SH-SY5Y (cell line): ENCODE results near the gene TRIOBP.

Experiments
- GATA2 ChIP-seq: IDR thresholded peaks from 2 replicates; pipeline ENCODE4 v1.6.1; 2011; ENCODE audit warnings: mild to moderate bottlenecking, low read depth, low read length
- GATA3 ChIP-seq: IDR thresholded peaks from 2 replicates; pipeline ENCODE4 v1.6.1; 2011; ENCODE audit warnings: low read depth, mild to moderate bottlenecking, low read length, moderate library complexity

The TRIOBP gene

DNA sequence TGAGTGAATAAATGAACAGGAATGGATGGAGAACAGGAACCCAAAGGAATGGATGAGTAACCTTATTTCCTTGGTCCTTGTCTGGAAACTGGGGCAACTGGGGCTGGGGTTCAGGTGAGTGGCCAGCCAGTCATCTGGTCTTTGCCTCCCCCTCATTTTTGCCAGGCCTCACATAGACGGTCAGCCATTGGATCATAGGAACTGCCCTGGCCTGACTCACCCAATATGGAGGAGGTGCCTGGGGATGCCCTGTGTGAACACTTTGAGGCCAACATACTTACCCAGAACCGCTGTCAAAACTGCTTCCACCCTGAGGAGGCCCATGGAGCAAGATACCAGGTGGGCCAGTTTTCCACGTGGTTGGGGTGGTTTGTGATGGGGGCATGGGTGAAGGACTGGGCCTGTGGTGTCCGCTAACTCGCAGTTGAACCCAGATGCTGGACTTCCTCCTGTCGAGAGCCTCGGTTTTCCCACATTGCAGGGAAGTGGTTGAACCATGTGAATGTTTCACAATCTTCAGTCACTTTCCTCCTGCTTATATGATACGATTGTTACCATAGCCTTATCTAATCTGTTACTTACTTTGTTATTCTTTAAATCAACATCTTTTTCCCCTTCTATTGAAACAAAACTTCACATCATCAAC lies 4.4 kb downstream of the TRIOBP start:
- TF ChIP-seq GATA2 (no peak), GATA3 (no peak)

DNA sequence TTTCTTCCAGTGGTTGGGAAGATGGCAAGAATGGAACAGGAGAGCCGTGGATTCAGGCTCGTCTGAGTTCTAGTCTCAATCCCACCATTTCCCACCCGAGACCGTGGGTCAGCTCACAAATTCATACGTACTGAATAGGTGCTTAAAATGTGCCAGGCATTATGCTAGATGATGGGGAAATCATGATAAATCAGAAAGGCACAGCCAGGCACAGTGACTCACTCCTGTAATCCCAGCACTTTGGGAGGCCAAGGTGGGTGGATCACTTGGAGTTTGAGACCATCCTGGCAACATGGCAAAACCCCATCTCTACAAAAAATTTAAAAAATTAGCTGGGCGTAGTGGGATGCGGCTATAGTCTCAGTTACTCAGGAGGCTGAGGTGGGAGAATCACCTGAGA lies 7.1 kb downstream of the TRIOBP start:
- TF ChIP-seq GATA2, result no peak
- TF ChIP-seq GATA3, result no peak

DNA sequence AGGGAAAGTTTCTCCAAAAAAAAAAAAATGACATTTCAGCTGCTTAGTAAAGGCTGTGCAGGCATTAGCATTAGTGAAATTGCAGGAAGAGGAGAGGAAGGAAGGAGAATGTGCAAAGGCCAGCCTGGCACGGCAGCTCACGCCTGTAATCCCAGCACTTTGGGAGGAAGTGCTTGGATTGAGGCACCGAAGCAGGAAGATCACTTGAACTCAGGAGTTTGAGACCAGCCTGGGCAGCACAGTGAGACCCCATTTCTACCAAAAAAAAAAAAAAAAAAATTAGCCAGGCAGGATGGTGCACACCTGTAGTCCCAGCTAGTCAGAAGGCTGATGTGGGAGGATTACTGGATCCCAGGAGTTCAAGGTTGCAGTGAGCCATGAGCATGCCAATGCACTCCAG lies 7.8 kb downstream of the TRIOBP start:
- TF ChIP-seq GATA3 (no peak), GATA2 (no peak)

DNA sequence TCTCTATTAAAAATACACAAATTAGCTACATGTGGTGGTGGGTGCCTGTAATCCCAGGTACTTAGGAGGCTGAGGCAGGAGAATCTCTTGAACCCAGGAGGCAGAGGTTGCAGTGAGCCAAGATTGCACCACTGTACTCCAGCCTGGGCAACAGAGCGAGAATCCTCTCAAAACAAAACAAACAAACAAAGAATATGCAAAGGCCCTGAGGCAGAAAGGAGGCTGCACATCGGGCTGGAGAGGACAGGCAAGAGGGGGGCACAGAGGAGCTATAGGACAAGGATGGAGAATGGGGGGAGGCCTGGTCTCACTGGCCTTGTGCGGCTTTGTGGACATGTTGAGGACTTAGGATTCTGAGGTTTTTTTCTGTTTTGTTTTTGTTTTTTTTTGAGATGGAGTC lies 8.4 kb downstream of the TRIOBP start:
- TF ChIP-seq GATA3 (no peak), GATA2 (no peak)

DNA sequence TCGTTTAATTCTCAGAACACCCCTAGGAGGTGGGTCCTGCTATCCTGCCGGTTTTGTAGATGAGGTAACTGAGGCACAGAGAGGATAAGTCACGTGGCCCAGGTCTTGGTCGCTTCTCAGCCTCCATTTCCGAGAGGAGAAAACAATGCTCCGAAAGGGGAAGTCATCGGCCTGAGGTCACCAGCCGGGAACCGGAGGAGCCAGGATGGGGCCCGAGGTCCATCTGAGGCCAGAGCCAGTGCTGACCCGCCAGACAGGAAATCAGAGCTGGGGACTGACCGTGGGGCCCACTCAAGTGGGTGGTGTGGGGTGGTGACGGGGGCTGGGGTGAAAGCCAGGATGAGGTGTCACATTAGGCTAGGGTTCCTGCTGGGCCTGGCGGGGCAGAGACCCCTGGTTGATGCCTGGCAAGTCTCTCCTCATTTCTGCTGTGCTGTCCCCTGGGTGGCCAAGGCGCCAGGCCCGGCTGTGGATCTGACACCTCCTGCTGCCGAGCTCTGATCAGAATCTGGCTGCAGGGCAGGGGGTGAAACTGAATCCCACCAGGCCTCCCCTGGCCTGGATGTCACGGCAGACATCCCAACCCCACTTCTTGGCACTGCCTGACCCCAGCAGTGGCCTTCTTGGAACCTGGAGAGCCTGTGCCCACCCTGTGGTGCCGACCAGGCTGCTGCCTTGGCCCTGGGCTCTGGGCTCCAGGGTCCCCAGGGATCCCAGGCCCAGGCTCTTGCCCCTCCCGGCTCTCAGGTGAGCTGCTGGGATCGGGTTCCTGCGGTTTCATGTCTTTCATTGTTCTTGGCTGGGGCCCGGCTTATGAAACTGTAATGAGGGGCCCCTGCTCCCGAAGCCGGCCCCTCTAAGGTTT lies 12.0 kb downstream of the TRIOBP start:
- no peak for TF ChIP-seq GATA2
- no peak for TF ChIP-seq GATA3

DNA sequence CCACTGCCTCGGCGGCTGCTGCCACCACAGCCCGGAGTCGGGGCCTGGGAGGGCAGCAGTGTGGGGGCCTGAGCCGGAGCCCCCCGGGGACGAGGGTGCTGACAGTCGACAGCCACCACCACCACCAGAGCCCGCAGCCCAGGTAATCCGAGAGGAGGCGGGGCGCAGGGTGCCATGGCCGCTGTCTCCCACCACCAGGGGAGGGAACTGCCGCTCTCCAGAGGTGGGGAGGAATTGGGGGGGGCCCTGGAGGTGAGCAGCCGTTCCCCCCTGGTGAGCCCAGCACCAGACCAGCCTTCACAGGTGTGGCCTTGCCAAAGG lies 12.6 kb downstream of the TRIOBP start:
- TF ChIP-seq GATA3 (no peak), GATA2 (no peak)

DNA sequence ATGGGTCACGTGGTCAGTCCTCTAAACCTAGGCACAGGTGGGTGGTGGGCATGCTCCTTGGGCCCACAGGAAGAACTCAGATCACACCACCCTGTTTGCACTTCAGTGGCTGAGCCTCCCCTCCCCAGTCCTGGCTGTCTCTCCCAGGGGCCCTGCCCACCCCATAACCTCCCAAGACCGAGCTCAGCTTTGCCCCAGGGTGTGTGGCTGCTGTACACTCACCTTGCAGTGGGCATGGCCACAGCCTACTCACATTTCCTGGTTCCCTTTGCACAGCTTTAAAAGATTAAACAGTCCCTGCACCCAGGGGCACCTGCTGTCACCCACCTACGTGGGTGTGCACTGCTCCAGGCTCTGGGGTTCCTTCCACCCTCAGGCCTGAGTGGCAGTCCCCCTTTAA lies 13.8 kb downstream of the TRIOBP start:
- TF ChIP-seq GATA3, result no peak
- TF ChIP-seq GATA2, result no peak

DNA sequence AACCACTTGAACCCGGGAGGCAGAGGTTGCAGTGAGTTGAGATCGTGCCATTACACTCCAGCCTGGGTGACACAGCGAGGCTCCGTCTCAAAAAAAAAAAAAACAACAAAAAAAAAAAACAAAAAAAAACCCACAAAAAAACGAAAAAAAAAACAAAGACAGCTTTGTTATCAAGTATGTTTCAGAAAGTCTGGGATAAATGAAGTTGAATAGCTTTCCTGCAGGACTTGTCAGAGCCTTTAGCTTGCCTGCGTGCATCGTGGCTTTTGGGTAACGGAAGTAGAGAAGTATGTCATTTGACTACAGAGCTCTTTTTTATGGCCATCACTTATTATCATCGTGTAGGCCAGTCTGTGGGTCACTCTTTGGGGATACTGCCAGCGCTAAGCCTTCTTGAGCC lies 14.6 kb downstream of the TRIOBP start:
- TF ChIP-seq GATA2 (no peak), GATA3 (no peak)

DNA sequence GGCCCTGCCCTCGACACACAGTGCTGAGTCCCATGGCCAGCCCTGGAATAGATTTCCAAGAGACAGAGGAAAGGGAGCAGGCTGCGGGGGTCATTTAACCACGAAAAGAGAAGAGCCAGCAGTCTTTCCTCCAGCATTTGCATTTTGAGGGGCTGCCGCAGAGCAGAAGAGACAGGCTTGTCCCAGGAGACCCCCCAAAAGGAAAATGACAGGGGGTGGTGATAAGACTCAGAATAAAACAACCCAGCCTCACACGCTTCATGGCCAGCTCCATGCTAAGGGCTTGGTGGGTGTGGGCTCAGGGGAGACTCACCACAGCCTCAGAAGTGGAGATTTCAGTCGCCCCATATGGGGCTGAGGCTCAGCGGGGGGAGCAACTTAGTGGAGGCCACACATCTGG lies 16.9 kb downstream of the TRIOBP start:
- no peak for TF ChIP-seq GATA3
- no peak for TF ChIP-seq GATA2

DNA sequence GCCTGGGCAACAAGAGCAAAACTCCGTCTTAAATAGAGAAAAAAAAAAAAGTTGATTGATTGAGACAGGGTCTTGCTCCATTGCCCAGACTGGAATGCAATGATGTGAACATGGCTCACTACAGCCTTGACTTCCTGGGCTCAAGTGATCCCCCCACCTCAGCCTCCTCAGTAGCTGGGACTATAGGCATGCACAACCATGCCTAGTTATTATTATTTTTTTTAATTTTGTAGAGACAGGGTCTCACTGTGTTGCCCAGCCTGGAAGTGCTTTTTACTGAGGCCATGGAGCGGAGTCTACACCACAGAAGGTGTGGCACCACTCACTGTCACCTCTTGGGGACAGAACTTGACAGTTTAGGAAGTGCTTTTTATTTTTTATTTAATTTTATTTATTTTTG lies 17.8 kb downstream of the TRIOBP start:
- TF ChIP-seq GATA2 (no peak), GATA3 (no peak)

DNA sequence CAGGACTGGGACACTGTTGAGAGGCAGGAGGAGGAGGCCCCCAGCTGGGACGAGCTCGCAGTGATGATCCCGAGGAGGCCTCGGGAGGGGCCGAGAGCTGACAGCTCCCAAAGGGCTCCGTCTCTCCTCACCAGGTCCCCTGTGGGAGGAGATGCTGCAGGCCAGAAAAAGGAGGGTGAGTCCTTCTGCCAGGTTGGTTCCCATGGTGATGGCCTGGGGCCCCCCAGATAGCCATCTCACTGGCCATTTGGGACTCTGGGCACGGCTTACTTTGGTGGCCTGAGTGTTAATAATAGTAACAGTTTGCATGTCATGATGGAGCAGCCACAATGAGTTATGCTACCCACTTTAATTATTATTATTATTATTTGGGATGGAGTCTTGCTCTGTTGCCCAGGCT lies 18.9 kb downstream of the TRIOBP start:
- TF ChIP-seq GATA3, result no peak
- peak; percentile 57; the same call in 1 of the 2 replicates for TF ChIP-seq GATA2

DNA sequence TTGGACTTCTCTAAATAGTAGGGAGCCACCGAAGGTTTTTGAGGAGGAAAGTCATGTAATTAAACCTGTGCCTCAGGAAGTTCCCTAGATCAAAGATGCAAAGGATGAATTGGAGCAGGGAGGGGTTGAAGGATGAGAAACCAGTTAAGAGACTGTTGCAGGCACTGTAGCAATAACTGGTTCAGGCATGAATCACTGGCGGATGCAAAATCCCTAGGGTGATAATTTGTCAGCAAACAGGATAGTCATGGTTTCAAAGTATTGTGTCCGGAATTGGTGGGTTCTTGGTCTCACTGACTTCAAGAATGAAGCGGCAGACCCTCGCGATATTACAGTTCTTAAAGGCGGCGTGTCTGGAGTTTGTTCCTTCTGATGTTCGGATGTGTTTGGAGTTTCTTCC lies 19.9 kb downstream of the TRIOBP start:
- no peak for TF ChIP-seq GATA3
- no peak for TF ChIP-seq GATA2

DNA sequence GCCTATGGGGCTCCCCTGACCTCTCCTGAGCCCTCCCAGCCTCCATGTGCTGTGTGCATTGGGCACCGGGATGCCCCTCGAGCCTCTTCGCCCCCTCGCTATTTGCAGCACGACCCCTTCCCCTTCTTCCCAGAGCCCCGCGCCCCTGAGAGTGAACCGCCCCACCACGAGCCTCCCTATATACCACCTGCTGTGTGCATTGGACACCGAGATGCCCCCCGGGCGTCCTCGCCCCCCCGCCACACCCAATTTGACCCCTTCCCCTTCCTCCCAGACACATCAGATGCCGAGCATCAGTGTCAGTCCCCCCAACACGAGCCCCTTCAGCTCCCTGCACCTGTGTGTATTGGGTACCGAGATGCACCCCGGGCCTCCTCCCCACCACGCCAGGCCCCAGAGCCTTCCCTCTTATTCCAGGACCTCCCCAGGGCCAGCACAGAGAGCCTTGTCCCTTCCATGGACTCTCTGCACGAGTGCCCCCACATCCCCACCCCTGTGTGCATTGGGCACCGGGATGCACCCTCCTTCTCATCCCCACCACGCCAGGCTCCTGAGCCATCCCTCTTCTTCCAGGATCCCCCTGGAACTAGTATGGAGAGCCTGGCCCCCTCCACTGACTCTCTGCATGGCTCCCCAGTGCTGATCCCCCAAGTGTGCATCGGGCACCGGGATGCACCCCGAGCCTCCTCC lies 28.8 kb downstream of the TRIOBP start:
- TF ChIP-seq GATA3 (no peak), GATA2 (no peak)

DNA sequence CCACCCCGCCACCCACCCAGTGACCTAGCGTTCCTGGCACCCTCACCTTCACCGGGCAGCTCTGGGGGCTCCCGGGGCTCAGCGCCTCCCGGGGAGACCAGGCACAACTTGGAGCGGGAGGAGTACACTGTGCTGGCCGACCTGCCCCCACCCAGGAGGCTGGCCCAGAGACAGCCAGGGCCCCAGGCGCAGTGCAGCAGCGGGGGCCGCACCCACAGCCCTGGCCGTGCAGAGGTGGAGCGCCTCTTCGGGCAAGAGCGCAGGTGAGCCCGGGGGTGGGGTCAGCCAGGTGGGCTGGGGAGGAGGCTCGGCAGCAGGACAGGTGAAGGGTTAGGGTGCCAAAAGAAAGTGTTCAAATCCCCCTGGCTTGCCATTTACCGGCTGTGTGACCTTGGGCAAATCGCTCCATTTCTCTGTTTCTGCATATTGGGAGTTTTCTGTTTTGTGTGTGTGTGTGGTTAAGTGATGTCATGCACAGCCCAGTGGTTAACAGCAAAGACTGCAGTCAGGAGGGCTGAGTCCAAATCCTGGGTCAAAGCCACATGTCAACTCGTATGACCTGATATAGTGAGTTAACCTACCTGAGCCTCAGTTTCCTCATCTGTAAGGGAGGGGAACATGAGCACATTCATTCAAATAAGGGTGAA lies 29.5 kb downstream of the TRIOBP start:
- TF ChIP-seq GATA2, result no peak
- TF ChIP-seq GATA3, result no peak

DNA sequence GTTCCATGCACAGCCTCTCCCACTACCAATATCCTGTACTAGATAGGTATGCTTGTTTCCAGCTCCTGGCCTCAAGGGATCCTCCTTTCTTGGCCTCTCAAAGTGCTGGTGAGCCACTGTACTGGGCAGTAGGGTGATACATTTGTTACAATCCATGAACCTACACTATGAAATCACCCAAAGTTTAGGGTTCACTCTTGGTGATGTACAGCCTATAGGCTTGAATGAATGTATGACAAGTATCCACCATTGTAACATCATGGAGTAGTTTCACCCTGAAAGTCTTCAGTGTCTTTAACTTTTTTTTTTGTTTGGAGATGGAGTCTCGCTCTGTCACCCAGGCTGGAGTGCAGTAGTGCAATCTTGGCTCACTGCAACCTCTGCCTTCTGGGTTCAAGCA lies 31.8 kb downstream of the TRIOBP start:
- TF ChIP-seq GATA3 (no peak), GATA2 (no peak)

DNA sequence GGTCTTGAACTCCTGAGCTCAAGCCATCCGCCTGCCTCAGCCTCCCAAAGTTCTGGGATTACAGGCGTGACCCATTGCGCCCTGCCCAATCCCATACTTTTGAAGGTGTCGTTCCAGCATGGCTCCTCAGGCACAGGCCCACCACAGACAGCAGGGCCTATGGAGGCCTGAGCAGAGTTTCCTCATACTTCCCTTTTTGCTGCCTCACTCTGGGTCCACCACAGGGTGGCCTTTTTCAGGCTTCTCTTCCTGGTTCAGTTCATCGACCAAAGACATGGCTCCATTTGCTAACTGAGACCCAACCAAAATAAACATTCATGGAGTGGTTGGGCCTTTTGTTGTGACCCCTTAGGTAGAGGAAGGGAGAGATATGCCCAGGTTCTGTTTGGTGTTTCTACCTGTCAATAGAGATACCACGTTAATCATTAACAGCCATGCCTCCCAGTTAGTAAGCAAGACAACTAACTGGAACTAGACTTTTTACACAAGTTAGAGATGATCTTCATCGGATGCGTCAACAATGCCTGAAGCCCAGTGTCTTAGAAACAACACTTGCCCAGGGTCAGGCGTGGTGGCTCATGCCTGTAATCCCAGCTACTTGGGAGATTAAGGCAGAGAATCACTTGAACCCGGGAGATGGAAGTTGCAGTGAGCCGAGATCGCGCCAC lies 35.1 kb downstream of the TRIOBP start:
- TF ChIP-seq GATA2 (no peak), GATA3 (no peak)
